NCI-H526 treated with DMSO at 0.1 percent for 48 hours (cell line): Measurements from ENCODE around the gene OBSL1.

Experiments
- DNase-seq: peaks from one replicate; lab custom pipeline; 2025; lab: John Stamatoyannopoulos, UW

The OBSL1 gene

DNA sequence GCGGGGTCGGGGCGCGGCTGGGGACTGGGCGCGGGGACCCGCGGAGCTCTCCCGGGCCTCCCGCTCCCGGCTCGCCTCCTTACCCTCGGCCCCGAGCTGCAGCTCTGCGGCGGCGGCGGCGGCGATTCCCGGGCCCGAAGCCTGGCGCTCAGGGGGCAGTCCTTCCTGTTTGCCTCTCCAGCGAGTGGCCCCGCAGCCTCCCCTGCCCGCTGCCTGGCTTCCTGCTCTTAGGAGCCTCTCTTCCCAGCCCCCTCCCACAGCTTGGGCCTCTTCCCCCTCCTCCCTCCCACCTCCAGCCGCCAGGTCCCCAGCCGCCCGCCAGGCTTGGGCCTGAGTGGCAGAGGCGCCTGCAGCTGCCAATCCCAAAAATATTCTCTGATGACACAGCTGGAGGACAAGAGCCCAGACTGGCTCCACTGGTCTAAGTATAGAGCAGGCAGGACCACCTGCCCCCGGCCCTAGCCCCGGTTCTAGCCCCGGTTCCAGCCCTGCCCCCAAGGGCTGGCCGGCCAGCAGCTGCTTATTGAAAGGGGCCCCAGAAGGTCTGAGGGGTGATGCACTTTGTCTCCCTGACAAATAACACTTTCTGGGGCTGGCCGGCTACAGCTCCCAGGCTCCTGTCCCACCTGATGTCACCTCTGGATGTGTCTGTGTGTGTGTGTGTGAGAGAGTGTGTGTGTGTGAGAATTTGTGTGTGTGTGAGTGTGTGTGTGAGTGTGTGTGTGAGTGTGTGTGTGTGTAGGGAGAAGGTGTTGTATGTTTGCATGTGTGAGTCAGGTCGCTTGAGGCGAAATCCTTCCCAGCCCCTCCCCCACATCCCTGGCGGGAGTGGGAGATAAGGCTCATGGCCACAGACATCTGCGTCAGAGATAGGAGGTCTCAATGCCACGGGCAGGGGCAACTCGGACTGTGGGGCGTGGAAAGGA, at the start of gene OBSL1:
TSS of gene OBSL1 (minus strand) at position 229 of the 926 bp plus-strand sequence. CDS start 307 bp downstream, outside the sequence.
- peak; percentile 56 for DNase-seq

DNA sequence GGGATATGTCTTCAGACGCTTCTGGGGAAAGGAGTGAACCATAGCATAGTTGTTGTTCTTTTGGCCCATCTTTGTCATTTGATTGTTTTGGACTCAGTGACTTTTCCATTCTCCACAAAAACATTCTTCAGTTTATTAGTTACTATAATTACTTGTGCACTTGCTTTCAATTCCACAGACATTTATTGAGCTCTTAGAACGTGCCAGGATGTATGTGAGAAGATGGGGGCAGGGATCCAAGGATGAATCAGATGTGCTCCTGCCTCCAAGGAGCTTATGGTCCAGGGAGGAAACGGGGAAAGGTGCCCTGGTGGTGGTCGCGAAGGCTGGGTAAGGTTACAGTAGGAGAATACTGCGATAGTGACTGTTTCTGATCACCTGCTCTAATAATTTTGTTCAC, 49.2 kb upstream of the OBSL1 start:
- DNase-seq: no peak

DNA sequence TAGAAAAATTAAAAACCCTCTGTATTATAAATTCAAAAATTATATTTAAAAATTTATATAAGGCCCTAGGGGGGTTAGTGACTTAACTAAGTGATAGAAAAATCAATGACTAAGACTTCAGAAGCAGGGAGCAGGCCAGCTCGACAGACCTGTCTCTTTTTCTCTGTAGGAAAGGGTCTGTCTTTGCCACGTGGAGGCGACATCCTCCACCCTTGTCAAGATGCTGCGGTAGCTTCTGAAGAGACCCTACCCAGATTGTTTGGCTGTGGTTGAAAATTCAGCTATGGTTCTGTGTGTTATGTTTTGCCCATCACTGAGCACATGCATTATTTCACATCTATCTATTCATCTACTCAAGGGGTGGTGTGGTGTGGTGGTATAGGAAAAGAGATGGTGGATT, 47.9 kb upstream of the OBSL1 start:
- DNase-seq: no peak

DNA sequence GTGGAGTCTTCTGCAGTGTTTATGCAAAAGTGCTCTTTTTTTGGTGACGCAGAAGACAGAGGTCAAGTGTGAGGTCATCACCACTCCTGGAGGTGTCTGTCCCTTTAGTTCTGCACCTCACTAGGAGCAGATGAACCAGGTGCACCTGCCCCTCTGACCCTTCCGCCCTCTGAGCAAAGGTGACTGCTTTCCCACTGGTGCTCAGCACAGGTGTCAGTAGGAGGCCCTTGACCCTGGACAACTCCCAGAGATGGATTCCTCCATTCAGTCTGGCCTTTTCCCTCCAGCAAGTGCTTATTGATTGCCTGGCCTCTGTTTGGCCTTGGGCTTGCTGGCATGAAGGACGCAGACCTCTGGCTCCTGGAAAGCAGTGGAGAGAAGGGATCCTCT, 47.4 kb upstream of the OBSL1 start:
- no peak for DNase-seq

DNA sequence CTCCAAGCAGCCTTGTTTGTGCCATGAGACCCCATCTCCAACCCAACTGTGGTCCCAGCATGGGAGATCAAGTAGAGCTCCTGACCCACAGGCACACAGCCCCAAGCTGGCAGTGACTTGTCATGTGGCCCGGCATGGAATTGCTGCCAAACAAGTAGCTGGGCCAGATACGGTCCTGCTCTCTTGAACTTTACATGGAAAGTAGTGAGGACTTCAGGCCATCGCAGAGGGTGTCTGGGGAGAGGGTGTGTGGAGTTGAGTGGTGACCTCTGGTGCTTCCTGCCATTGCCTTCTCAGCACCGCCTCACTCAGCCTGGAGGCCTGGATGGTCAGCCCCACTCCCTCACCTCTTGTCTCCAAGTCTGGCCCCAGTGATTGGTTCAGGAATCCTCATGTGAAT, 45.2 kb upstream of the OBSL1 start:
- no peak for DNase-seq

DNA sequence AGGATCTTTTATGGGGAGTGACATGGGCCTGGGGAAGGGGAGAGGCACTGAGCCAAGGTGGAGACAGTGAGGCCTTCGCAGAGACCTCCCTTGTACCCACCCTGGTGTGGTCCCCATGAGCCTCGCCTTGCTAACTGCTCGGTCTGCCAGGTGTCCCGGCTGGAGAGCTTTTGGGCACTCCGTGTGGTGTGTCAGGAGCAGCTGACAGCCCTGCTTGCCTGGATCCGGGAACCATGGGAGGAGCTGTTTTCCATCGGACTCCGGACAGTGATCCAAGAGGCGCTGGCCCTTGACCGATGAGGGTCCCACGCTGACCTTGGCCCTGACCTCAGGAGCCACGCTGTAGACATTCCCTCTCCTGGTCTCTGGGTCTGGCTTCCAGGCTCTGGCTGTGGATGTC, 44.6 kb upstream of the OBSL1 start:
- DNase-seq: no peak

DNA sequence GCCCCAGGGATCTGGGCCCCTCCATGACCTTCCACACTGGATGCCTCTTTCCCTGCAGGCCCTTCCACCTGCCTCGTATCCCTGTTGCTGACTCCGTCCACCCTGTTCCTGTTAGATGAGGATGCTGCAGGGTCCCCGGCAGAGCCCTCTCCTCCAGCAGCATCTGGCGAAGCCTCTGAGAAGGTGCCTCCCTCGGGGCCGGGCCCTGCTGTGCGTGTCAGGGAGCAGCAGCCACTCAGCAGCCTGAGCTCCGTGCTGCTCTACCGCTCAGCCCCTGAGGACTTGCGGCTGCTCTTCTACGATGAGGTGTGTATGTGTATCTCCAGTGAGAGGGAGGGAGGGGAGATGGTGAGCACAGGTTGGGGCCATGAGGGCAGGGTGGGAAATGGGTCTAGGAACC, 43.7 kb upstream of the OBSL1 start:
- DNase-seq: no peak

DNA sequence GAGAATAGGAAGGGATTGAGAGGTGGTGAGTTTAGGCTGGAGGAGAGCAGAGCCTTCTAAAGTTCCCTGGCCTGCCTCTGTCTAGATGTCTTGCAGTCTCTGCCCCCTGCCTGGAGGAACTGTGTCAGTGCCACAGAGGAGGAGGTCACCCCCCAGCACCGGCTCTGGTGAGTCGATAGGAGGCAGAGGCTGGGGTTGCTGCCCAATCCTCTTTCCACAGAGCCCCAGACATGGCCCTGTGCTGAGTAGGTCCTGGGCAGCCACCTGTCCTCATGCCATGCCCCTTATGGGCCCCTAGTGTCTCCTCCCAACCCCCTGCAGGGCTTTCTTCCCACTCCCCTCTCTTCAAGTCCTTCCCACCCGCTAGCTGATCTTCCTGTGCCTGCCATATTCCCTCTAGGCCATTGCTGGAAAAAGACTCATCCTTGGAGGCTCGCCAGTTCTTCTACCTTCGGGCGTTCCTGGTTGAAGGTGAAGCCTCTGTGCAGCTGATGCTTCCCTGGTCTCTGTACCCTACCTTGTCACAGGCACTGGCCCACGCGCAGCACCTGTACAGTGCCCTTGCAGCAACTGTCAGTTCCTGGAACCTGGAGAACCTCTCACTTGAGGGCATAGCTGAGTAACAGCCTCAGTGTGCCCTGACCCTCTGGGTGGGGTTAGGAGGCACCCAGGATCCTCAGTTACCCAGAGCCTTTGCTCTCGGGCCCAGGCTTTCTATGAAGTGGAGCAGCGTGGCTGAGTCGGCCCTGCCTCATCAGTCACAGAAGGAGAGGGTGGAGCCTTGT, 42.9 kb upstream of the OBSL1 start:
- DNase-seq: no peak

DNA sequence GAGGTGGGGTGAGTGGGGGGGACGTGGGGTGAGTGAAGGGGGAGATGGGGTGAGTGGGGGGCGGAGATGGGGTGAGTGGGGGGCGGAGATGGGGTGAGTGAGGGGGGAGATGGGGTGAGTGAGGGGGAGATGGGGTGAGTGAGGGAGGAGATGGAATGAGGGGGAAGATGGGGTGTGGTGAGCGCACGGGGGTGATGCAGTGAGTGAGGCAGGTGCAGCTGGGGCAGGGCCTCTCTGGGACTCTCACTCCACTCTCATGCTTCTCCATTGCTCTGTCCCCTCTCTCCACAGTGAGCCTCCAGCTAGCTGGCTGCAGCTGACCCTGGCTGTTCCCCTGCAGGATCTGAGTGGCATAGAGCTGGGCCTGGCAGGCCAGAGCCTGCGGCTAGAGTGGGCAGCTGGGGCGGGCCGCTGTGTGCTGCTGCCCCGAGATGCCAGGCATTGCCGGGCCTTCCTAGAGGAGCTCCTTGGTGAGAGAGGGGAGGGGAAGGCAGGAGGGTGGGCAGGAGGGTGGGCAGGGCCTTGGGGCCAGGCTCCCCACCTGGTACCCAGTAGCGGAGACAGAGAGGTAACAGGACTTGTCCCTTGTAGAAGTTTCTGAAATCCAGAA, 42.2 kb upstream of the OBSL1 start:
- DNase-seq: no peak

DNA sequence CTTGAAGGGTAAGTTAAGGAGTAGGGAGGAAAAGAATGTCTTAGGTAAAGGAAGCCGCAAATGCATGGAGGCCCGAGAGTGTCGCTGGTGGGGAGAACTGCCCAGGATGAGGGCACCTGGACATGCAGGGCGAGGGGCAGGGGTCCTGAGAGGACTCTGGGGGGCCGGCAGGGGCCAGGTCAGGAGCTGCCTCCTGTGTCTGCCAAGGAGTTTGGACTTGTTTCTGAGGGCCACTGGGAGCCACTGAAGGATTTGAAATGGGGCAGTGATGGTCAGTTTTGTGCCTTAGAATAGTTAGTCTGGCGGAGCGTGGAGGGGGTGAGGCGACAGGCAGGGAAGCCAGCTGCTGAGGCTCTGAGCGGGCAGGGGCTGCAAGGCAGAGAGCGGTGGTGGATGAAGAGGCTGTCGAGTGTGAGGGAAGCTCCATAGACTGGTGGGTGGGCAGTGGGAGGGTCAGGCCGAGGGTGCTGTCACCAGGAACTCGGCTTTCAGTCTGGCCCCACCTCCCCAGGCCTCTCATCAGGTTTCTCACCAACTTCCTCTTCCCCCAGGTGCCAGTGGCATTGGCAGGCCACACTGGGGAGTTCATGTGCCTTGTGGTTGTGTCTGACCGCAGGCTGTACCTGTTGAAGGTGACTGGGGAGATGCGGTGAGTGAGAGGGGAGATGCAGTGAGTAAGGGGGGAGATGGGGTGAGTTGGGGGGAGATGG, 41.4 kb upstream of the OBSL1 start:
- no peak for DNase-seq

DNA sequence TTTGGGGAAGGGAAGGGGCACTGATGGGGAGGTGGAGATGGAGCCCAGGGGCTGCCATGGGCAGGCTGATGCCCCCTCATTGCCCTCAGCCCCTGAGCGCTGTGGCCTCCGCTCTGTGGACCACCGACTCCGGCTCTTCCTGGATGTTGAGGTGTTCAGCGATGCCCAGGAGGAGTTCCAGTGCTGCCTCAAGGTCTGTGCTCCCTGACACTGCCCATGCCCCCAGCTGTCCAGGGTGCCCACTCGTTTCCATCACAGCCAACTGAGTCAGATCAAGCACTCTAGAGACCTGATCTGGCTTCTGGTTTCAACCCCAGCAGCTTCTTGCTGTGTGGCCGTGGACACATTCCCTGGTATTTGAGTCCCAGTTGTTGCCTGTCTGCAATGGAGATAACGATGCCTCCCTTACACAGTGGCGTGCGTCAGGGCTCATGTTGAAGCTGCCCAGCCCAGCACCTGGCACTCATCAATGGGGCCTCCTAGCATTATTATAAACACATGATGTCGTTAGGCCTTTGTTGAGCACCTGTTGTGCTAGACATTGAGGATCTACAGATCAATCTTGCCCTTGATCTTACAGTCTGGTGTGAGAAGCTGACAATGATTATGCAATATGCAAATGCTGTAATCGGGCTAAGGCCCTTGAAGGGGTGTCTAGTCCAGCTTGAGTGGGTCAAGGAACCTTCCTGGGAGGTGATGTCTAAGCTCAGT, 40.7 kb upstream of the OBSL1 start:
- no peak for DNase-seq

DNA sequence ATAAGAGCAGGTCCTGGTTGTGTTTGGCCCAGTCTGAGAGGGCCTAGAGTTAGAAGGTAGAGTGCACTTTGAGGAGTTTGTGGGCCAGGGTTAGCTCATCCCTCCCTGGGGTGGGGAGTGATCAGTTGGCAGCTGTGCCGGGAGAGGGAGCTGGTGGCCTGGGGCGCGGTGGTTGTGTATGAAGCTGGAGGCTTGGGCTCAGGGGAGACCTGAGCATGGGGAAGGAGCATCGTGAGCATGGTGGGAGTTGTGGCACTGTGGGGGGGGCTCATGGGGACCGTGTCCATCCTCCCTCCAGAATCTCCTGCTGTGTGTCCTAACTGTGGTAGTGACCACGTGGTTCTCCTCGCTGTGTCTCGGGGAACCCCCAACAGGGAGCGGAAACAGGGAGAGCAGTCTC, 40.0 kb upstream of the OBSL1 start:
- DNase-seq: no peak

DNA sequence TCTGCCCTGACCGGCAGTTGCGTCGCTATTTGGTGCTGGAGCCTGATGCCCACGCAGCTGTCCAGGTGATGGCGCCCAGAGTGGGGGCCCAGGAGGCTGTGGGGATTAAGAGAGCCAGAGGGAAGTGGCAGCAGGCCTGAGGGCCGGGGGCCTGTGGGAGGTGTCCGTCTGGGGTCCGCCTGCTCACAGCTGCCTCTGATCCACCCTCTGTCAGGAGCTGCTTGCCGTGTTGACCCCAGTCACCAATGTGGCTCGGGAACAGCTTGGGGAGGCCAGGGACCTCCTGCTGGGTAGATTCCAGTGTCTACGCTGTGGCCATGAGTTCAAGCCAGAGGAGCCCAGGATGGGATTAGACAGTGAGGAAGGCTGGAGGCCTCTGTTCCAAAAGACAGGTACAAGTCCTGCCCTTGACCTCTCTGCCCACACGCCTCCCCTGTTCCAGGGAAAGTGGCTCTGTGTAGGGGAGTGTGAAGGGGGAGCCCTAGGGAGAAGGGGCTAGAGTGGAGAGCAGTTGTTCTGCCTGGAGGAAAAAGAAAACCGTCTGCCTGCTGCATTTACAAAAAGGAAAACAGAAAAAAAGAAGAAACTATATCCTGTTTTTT, 37.9 kb upstream of the OBSL1 start:
- DNase-seq: no peak

DNA sequence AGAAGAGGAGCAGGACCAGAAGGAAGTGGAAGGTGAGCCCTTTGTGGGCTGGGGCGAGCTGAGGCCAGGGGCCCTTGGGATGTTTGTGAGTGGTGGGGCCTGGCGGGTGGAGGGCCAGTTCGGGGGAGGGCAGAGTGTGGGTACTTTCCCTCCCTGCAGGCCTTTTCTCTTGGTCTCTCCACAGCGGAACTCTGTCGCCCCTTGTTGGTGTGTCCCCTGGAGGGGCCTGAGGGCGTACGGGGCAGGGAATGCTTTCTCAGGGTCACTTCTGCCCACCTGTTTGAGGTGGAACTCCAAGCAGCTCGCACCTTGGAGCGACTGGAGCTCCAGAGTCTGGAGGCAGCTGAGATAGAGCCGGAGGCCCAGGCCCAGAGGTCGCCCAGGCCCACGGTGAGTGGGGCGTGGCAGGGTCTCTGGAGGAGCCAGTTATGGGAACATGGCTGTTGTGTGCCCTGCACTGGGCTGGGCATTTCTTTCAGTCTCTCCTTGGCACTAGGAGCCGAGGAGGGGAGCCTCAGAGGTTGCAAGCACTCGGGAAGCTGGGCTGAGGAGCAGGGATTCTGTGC, 37.1 kb upstream of the OBSL1 start:
- no peak for DNase-seq

DNA sequence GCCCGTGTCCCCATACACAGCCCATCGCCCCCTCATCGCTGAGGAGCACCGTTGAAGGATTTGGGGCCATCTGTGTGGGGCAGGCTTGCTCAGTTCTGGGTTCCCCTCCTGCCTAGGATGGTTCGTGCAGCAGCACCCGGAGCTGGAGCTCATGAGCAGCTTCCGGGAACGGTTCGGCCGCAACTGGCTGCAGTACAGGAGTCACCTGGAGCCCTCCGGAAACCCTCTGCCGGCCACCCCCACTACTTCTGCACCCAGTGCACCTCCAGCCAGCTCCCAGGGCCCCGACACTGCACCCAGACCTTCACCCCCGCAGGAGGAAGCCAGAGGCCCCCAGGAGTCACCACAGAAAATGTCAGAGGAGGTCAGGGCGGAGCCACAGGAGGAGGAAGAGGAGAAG, 36.6 kb upstream of the OBSL1 start:
- DNase-seq: no peak

DNA sequence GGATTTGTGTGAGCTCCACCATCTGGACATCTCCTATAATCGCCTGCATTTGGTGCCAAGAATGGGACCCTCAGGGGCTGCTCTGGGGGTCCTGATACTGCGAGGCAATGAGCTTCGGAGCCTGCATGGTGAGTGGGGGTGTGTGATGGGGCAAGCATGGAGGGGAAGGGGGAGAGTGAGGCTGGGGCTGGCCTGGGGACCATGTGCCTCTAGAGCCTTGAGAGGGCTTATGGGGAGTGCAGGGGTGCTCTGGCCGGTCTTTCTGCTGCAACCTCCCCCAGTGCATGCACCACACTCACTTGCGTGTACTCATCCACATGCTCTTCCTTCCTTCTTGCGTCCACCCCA, 34.2 kb upstream of the OBSL1 start:
- DNase-seq: no peak

DNA sequence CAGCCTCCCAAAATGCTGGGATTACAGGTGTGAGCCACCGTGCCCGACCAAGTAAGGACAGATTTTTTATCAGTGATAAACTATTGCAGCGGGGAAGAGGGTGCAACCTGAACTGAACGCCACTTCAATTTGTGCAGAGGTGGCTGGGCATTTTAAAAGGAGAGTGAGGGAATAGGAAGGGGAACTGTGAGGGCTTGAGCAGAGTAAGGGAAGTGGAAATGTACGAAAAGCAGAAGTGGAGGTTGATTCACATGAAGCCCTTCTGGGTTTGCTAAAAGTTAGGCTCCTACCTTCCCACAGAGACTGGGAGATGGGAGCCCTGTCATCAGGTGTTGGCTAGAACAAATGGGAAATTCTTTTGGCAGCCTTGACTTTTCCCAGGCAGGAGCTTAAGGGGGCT, 32.4 kb upstream of the OBSL1 start:
- DNase-seq: no peak

DNA sequence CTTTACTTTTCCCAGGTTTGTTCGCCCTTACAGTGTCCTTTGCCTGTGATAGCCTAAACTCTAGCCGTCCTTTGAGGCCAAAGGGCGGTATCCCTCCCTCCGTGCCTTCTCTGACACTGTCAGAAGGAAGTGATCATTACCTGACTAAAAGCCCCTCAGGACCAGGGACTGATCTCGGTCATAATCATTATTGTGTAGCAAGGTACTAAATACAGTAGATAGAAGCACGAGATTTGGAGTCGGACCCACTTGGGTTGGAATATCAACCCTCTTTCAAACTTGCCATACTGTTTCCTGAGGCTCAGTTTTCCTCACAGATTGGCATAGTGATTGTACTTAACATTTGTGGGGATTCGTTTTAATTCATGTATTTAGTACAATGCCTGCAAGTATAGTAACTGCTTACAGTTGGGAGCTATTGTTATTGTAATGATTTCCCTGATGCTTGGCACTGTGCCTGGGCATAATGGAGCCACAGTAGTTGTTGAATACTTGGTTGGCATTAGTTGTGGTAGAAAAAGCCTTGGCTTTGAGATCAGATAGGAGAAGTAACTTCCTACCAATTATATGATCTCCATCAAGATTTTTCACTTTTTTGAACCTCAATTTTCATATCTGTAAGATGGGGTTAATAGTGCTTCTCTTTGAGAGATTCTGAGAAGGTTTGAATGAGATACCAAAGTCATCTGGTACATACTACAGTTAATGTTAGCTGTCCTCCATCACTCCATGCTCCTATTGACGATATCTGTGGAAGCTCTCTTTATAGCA, 27.2 kb upstream of the OBSL1 start:
- DNase-seq: no peak

DNA sequence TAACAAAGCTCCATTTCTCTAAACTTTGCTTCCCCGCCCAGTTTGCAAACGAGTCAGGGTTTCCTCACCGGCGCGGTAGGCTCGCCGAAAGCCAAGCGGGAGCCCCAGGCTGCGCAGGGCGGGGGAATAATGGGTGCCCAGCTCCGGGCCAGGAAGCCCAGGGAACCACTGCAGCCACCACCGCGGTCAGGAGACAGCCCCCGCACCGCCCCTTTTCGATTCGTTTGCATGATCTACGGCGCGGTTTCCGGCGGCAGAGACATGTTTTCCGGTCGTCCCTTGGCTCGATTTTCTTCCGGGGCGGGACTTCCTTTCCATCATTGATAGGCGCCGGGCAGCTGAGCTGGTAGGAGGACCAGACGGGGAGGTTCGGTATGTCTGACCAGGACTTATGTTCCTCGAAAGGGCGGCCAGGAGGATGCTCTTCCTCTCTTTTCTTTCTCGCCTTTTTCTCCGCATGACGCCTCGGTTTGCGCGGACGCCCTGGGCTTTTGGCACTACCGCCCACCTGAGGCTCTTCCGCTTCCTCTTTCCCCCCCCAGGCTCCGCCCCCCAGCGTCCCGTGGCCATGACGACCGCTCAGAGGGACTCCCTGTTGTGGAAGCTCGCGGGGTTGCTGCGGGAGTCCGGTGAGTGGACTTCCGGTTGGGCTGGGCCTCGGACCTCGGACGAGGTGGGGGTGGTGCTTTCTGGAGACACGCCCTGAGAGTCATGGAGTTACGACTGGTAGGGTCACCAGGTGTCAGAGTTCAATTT, 26.4 kb upstream of the OBSL1 start, which contains the start of gene STK11IP:
TSS of gene STK11IP (plus strand) at position 306 of the 756 bp plus-strand sequence. CDS start at position 569, 263 bp downstream.
- DNase-seq: peak; percentile 92
